Endodermal cell (in vitro differentiated cells): Measurements from ENCODE around the gene ECHDC1. TPM values are rescaled to one million over a fixed set of nuclear protein-coding genes. Genes with fewer than 3 reads are reported as not detected.
A peak's percentile ranks its signal among the peaks of the same experiment; 100 is the strongest.

Source experiments
- DNase-seq: peaks from one replicate; pipeline ENCODE4 v3.0.0-alpha.2; 2017
- H3K27ac ChIP-seq: 2 replicates; pipeline ENCODE4 v1.5.1; 2013; ENCODE audit warnings: mild to moderate bottlenecking, low read depth, low read length, moderate library complexity
- H3K27me3 ChIP-seq: 2 replicates; pipeline ENCODE4 v1.6.1; 2013; ENCODE audit warnings: mild to moderate bottlenecking, low read length, moderate library complexity; ENCODE audit not compliant: insufficient read depth, control insufficient read depth, poor library complexity, severe bottlenecking
- H3K36me3 ChIP-seq: 2 replicates; pipeline ENCODE4 v1.7.0; 2013; ENCODE audit warnings: mild to moderate bottlenecking, low read length, moderate library complexity; ENCODE audit not compliant: control insufficient read depth, insufficient read depth
- H3K4me1 ChIP-seq: one replicate; pipeline ENCODE4 v1.7.0; 2013; ENCODE audit warnings: low read length; ENCODE audit not compliant: control insufficient read depth, insufficient read depth
- H3K4me3 ChIP-seq: 2 replicates; pipeline ENCODE4 v1.5.1; 2013; ENCODE audit warnings: mild to moderate bottlenecking, low read length, moderate library complexity
- H3K9ac ChIP-seq: 2 replicates; pipeline ENCODE4 v1.6.1; 2013; ENCODE audit warnings: mild to moderate bottlenecking, low read length, moderate library complexity; ENCODE audit not compliant: poor library complexity, severe bottlenecking; ENCODE audit errors: extremely low read depth
- H3K9me3 ChIP-seq: 2 replicates; pipeline ENCODE4 v1.6.1; 2013; ENCODE audit warnings: mild to moderate bottlenecking, low read length, moderate library complexity; ENCODE audit not compliant: control insufficient read depth
- H3K27ac Mint-ChIP-seq: 2 replicates; pipeline ENCODE4 v1.8.0; 2020; ENCODE audit warnings: mixed read lengths
- H3K27me3 Mint-ChIP-seq: 2 replicates; pipeline ENCODE4 v1.8.0; 2021; ENCODE audit warnings: mild to moderate bottlenecking, mixed read lengths; ENCODE audit not compliant: insufficient read depth
- H3K36me3 Mint-ChIP-seq: 2 replicates; pipeline ENCODE4 v1.8.0; 2020; ENCODE audit warnings: low read depth, mixed read lengths
- H3K4me1 Mint-ChIP-seq: 2 replicates; pipeline ENCODE4 v1.8.0; 2020; ENCODE audit warnings: mixed read lengths
- H3K4me3 Mint-ChIP-seq: 2 replicates; pipeline ENCODE4 v1.8.0; 2020; ENCODE audit warnings: mild to moderate bottlenecking, moderate library complexity, mixed read lengths
- H3K9me3 Mint-ChIP-seq: 2 replicates; pipeline ENCODE4 v1.8.0; 2020; ENCODE audit warnings: mild to moderate bottlenecking, mixed read lengths
- CTCF ChIP-seq: fragments of 200-600 bp; sonication (generic); conservative IDR thresholded peaks from 2 replicates; pipeline ENCODE4 v1.5.0; 2021; ENCODE audit warnings: antibody characterized with exemption, mild to moderate bottlenecking
- WGBS, 2 experiments: methylation state at CpG; one replicate each; pipeline versions ENCODE4 v1.1.5 to v1.1.7; 2013; ENCODE audit warnings: missing lambda C conversion rate in 2 of 2, mixed read lengths in 1 of 2; ENCODE audit not compliant: insufficient coverage in 1 of 2, insufficient read length in 1 of 2; 5-methylcytosine and 5-hydroxymethylcytosine counted together
- total RNA-seq, 2 donors: library from RNA; stranded (reverse); fragmentation: NEBNext Ultra II Directional in 1 of 2; extraction: Animal tissue kit (Norgen Biotek cat#: 25700) in 1 of 2; gene quantifications; 2 replicates in 1 of 2; 3 replicates in 1 of 2; pipeline ENCODE4 v1.2.1, GENCODE V29; 2021

ECHDC1 gene
- total RNA-seq, 2 donors from 2014 or later: 45.5 to 58.2 TPM

DNA sequence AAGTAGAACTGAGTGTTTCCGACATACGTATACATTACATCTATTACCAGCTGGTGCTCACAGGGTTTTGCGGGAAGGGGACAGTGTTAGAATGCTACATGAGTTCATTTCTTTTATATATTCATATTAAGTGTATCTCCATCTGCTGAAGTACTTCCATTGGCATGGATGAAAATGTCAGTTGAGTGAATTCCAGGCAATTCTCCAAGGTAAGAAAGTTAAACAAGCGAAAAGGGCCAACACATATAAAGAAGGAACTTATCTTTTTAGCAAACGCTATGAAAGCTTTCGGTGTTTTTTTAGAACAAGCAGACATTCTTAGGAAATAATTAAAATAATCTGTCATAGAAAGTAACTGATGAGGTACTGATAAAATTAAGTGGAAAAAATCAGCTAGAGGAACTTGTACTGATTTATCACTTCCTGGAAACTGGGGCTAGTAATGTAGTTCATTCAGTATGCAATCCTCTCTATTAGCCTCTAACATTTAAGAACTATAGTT lies 42.2 kb downstream of the ECHDC1 start:
- 99 to 100% methylated on average over 3 to 6 of the region's 6 CpGs for WGBS, 2 experiments
- Histone ChIP-seq H3K27me3 (no peaks in the 10 kb centered on the region), H3K9me3 (peaks cover 13% of the 10 kb centered on the region), H3K4me1 (no peaks in the 10 kb centered on the region), H3K36me3 (peaks cover 28% of the 10 kb centered on the region), H3K9ac (no peak overlapping the region), H3K4me3 (no peak overlapping the region), H3K27ac (no peak overlapping the region)
- Mint-ChIP-seq H3K36me3 (peaks cover 22% of the 10 kb centered on the region), H3K27me3 (no peaks in the 10 kb centered on the region), H3K4me3 (no peak overlapping the region), H3K27ac (no peak overlapping the region), H3K9me3 (peaks cover 5% of the 10 kb centered on the region), H3K4me1 (peaks cover 11% of the 10 kb centered on the region)
- DNase-seq: no peak
- no peak for TF ChIP-seq CTCF

DNA sequence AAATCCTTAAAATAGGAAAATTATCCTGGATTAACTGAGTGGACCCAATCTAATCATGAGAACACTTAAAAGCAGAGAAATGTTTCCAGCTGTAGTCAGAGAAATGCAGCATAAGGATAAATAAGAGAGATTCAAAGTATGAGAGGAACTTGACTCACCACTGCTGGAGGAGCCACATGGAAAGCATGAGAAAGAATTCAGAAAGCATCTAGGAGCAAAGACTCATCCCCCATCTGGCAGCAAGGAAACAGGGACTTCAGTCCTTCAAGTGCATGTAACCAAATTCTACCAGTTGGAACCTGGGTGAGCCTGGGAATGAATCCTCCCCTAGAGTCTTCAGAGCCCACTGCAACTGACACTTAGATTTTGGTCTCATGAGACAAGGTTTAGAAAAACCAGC lies 43.0 kb downstream of the ECHDC1 start:
- Mint-ChIP-seq H3K9me3 (peaks cover 5% of the 10 kb centered on the region), H3K27me3 (no peaks in the 10 kb centered on the region), H3K36me3 (peaks cover 22% of the 10 kb centered on the region), H3K27ac (peak overlapping the region; percentile 17), H3K4me1 (peaks cover 11% of the 10 kb centered on the region), H3K4me3 (no peak overlapping the region)
- H3K27me3 ChIP-seq: no peaks in the 10 kb centered on the region
- H3K9ac ChIP-seq: no peak overlapping the region
- H3K4me3 ChIP-seq: no peak overlapping the region
- peak; percentile 66 for DNase-seq
- H3K9me3 ChIP-seq: peaks cover 11% of the 10 kb centered on the region
- no peak overlapping the region for H3K27ac ChIP-seq
- peak; percentile 23 for TF ChIP-seq CTCF
- no peaks in the 10 kb centered on the region for H3K4me1 ChIP-seq
- H3K36me3 ChIP-seq: peaks cover 32% of the 10 kb centered on the region

GRCh38 chr6:127299522-127300240 lies 43.7 kb downstream of the ECHDC1 start:
- no peak overlapping the region for H3K9ac ChIP-seq
- no peak for DNase-seq
- no peaks in the 10 kb centered on the region for H3K4me1 ChIP-seq
- no peak overlapping the region for H3K4me3 Mint-ChIP-seq
- peaks cover 5% of the 10 kb centered on the region for H3K9me3 Mint-ChIP-seq
- H3K27me3 Mint-ChIP-seq: no peaks in the 10 kb centered on the region
- H3K27ac ChIP-seq: no peak overlapping the region
- H3K27ac Mint-ChIP-seq: no peak overlapping the region
- 91 to 96% methylated on average over 1 to 4 of the region's 4 CpGs for WGBS, 2 experiments
- H3K4me3 ChIP-seq: no peak overlapping the region
- no peak for TF ChIP-seq CTCF
- H3K9me3 ChIP-seq: peaks cover 11% of the 10 kb centered on the region
- H3K4me1 Mint-ChIP-seq: peaks cover 11% of the 10 kb centered on the region
- peaks cover 23% of the 10 kb centered on the region for H3K36me3 Mint-ChIP-seq
- no peaks in the 10 kb centered on the region for H3K27me3 ChIP-seq
- H3K36me3 ChIP-seq: peaks cover 30% of the 10 kb centered on the region
